Caco-2 (cell line): ENCODE data around the gene CRACR2A. TPM values are rescaled to one million over a fixed set of nuclear protein-coding genes. Genes with fewer than 3 reads are reported as not detected.

Experiments used
- BruUV-seq: library from RNA; stranded (reverse); fragments of 400-500 nt; replicated peaks from 2 replicates; lab custom pipeline; 2021; lab: Mats Ljungman, UMichigan
- CTCF ChIA-PET: fragments of 300-600 bp; sonication (Branson Sonifier 250); formaldehyde crosslinking; loops from one replicate; lab custom pipeline; 2022; ENCODE audit warnings: antibody characterized with exemption; lab: Charles Lee
- POLR2A ChIA-PET: fragments of 300-600 bp; sonication (Branson Sonifier 250); formaldehyde crosslinking; loops from one replicate; lab custom pipeline; 2022; ENCODE audit warnings: antibody characterized with exemption; lab: Charles Lee
- DNase-seq, 2 experiments: peaks; one replicate each; pipeline versions ENCODE4 v3.0.0 to v3.0.0-alpha.2; 2020 to 2022
- H3K27me3 ChIP-seq: replicated peaks from 2 replicates; pipeline ENCODE4 v1.6.0; 2011; ENCODE audit warnings: low read length; ENCODE audit not compliant: control insufficient read depth, insufficient read depth
- H3K36me3 ChIP-seq: 2 replicates; pipeline ENCODE4 v1.5.1; 2011; ENCODE audit warnings: low read length; ENCODE audit not compliant: control insufficient read depth, insufficient read depth
- H3K4me1 ChIP-seq: fragments of 250-450 bp; sonication (Bioruptor Pico); 2 replicates; pipeline ENCODE4 v1.5.1; 2020; ENCODE audit warnings: mild to moderate bottlenecking
- H3K4me3 ChIP-seq: 2 replicates; pipeline ENCODE4 v1.5.1; 2011; ENCODE audit warnings: low read depth, mild to moderate bottlenecking, control low read depth, low read length
- H3K9me3 ChIP-seq: fragments of 250-450 bp; sonication (Bioruptor Pico); 2 replicates; pipeline ENCODE4 v1.5.1; 2020; ENCODE audit warnings: mild to moderate bottlenecking, moderate library complexity
- H3K27ac Mint-ChIP-seq: one replicate; pipeline ENCODE4 v1.8.0; 2022; ENCODE audit warnings: mixed read lengths; ENCODE audit not compliant: unreplicated experiment
- H3K27me3 Mint-ChIP-seq: one replicate; pipeline ENCODE4 v1.8.0; 2022; ENCODE audit warnings: mixed read lengths; ENCODE audit not compliant: insufficient read depth, unreplicated experiment
- H3K36me3 Mint-ChIP-seq: one replicate; pipeline ENCODE4 v1.8.0; 2022; ENCODE audit warnings: mild to moderate bottlenecking, mixed read lengths; ENCODE audit not compliant: insufficient read depth, unreplicated experiment
- H3K4me1 Mint-ChIP-seq: one replicate; pipeline ENCODE4 v1.8.0; 2022; ENCODE audit warnings: low read depth, mixed read lengths; ENCODE audit not compliant: unreplicated experiment
- H3K4me3 Mint-ChIP-seq: one replicate; pipeline ENCODE4 v1.8.0; 2022; ENCODE audit warnings: mild to moderate bottlenecking, moderate library complexity, mixed read lengths; ENCODE audit not compliant: unreplicated experiment
- H3K9me3 Mint-ChIP-seq: one replicate; pipeline ENCODE4 v1.8.0; 2022; ENCODE audit warnings: mixed read lengths; ENCODE audit not compliant: unreplicated experiment
- intact Hi-C: fragments of 100-400 bp; cut with micrococcal nuclease; formaldehyde crosslinking; loops from one replicate; pipeline ENCODE4 v1.10.0; 2022; ENCODE audit not compliant: unreplicated experiment
- total RNA-seq: library from RNA; stranded (reverse); gene quantifications from 2 replicates; pipeline ENCODE4 v1.2.3, GENCODE V29; 2022
- TF ChIP-seq, protein P1 (sequence below), 2 experiments: fragments of 200-600 bp in 1 of 2; IDR thresholded peaks; 1 replicate in 1 of 2; 2 replicates in 1 of 2; pipeline versions ENCODE4 v1.5.1 to v1.8.0; 2011 to 2022; ENCODE audit warnings: antibody characterized with exemption in 1 of 2, control low read depth in 1 of 2, inconsistent platforms in 1 of 2, low read depth in 1 of 2, low read length in 1 of 2, mild to moderate bottlenecking in 1 of 2, moderate library complexity in 1 of 2; ENCODE audit not compliant: insufficient read depth in 1 of 2, severe bottlenecking in 1 of 2, unreplicated experiment in 1 of 2

The CRACR2A gene
- total RNA-seq, 1 experiment from 2014 or later, result 16.5 TPM

DNA sequence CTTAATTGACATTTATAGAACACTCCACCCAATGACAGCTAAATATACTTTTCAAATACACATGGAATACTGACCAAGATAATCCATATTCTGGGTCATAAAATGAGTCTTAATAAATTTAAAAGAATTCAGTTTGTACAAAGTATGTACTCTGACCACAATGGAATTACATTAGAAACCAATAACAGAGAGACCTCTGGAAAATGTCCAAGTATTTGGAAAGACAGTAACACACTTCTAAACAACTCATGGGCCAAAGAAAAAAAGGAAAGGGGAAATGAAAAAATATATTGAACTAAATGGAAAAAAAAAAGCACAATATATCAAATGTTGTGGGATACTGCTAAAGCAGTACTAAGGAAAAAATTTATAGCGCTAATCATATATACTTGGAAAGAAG, 52.0 kb downstream of the CRACR2A start:
- no TSS peak for BruUV-seq
- H3K27me3 Mint-ChIP-seq, result no peaks in the 10 kb centered on the region
- H3K36me3 Mint-ChIP-seq, result no peaks in the 10 kb centered on the region
- no peaks in the 10 kb centered on the region for H3K4me1 Mint-ChIP-seq
- H3K9me3 ChIP-seq, result peaks cover 5% of the 10 kb centered on the region; the same call in 1 of the 2 replicates
- H3K27me3 ChIP-seq, result no peaks in the 10 kb centered on the region
- H3K9me3 Mint-ChIP-seq, result peaks cover 7% of the 10 kb centered on the region
- no peak for DNase-seq
- intact Hi-C loops, result no loop called here
- no peaks in the 10 kb centered on the region for H3K36me3 ChIP-seq
- H3K4me3 ChIP-seq, result no peak overlapping the region
- no peak overlapping the region for H3K27ac Mint-ChIP-seq
- H3K4me3 Mint-ChIP-seq, result no peak overlapping the region
- POLR2A ChIA-PET, result no interaction called here
- CTCF ChIA-PET, result interaction anchor here (0.6 kb wide), 1 partner anchor 103 kb away, joined by 3 read pairs; no protein-coding TSS in a partner anchor
- H3K4me1 ChIP-seq, result no peaks in the 10 kb centered on the region
- TF ChIP-seq, protein P1, sequence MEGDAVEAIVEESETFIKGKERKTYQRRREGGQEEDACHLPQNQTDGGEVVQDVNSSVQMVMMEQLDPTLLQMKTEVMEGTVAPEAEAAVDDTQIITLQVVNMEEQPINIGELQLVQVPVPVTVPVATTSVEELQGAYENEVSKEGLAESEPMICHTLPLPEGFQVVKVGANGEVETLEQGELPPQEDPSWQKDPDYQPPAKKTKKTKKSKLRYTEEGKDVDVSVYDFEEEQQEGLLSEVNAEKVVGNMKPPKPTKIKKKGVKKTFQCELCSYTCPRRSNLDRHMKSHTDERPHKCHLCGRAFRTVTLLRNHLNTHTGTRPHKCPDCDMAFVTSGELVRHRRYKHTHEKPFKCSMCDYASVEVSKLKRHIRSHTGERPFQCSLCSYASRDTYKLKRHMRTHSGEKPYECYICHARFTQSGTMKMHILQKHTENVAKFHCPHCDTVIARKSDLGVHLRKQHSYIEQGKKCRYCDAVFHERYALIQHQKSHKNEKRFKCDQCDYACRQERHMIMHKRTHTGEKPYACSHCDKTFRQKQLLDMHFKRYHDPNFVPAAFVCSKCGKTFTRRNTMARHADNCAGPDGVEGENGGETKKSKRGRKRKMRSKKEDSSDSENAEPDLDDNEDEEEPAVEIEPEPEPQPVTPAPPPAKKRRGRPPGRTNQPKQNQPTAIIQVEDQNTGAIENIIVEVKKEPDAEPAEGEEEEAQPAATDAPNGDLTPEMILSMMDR (IDR thresholded peaks at IDR 0.05; ENCODE audit: insufficient read depth in 1 of 2, low read depth in 1 of 2, low read length in 1 of 2, severe bottlenecking in 1 of 2, unreplicated experiment in 1 of 2), result no peak

DNA sequence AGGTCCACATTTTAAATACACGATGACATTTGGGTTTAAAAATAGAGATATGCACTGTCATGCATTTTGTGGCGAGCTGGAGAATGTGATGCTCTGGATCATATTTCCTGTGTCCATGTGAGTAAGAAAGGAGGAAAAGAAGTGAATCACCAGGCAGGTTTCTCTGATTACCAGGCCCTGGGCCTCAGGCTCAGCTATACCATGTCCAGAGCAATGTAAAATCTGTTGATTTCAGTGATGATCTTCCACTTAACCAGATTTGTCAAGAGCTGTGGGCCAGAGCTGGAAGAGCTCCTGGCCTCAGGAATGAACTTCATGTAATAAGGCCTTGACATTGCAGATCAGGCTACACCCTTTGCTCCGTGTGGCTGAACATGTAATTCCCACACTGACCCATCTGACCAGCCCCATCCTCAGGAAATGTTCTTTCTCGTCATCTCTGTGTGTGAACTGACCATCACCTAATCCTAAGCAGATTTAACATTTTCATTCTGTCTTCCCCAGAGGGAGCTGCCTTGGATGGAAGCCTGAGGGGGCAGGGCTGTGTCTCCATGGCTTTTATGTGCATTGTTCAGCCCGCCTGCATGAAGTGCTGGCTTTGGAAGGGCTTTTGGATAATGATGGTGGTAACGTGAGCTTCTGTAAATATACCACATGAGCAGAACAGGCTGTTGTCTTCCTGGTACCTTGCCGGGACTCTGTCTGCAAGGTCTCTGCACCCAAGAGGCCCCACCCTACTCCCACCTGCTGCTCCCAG, 54.5 kb downstream of the CRACR2A start:
- no TSS peak for BruUV-seq
- intact Hi-C loops, result no loop called here
- Histone ChIP-seq H3K4me1 (no peaks in the 10 kb centered on the region), H3K9me3 (peaks cover 2% of the 10 kb centered on the region; the same call in 1 of the 2 replicates), H3K36me3 (no peaks in the 10 kb centered on the region), H3K4me3 (no peak overlapping the region), H3K27me3 (no peaks in the 10 kb centered on the region)
- Mint-ChIP-seq H3K36me3 (no peaks in the 10 kb centered on the region), H3K4me3 (no peak overlapping the region), H3K9me3 (no peaks in the 10 kb centered on the region), H3K27me3 (no peaks in the 10 kb centered on the region), H3K4me1 (no peaks in the 10 kb centered on the region), H3K27ac (no peak overlapping the region)
- POLR2A ChIA-PET, result no interaction called here
- no peak for DNase-seq
- TF ChIP-seq, protein P1 (IDR thresholded peaks at IDR 0.05; ENCODE audit: insufficient read depth in 1 of 2, low read depth in 1 of 2, low read length in 1 of 2, severe bottlenecking in 1 of 2, unreplicated experiment in 1 of 2), result no peak
- CTCF ChIA-PET, result no interaction called here

DNA sequence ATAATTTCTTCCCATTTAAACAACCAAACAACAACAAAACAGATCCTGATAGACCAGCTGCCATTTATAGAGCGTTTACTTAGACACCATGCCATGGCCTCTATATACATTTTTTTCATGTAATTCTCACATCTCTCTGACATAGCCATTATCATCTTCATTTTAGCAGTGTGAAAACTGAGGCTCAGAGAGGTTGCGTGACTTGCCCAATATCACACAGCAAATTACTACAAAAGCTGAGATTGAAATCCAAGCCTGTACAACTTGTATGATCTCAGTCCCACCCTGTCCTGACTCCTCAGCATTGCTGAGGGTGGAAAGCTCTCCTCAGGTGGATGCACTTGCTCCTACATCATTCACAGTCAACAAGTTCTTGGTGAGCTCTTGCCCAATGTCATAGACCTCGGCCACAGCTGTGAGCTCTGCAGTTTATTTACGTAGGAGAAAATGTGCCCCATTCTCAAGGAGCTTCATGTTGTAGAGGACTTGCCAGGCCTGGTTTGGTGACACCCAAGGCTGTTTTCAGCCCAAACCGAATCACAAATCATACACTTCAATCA, 55.5 kb downstream of the CRACR2A start:
- Mint-ChIP-seq H3K27ac (no peak overlapping the region), H3K36me3 (no peaks in the 10 kb centered on the region), H3K4me1 (no peaks in the 10 kb centered on the region), H3K4me3 (no peak overlapping the region), H3K27me3 (no peaks in the 10 kb centered on the region), H3K9me3 (no peaks in the 10 kb centered on the region)
- intact Hi-C loops, result no loop called here
- H3K4me3 ChIP-seq, result no peak overlapping the region
- no peak for DNase-seq
- ChIA-PET POLR2A (interaction anchor here (0.6 kb wide), 1 partner anchor 113 kb away, joined by 3 read pairs; no protein-coding TSS in a partner anchor), CTCF (no interaction called here)
- no peaks in the 10 kb centered on the region for H3K27me3 ChIP-seq
- no peaks in the 10 kb centered on the region for H3K4me1 ChIP-seq
- TF ChIP-seq, protein P1 (IDR thresholded peaks at IDR 0.05; ENCODE audit: insufficient read depth in 1 of 2, low read depth in 1 of 2, low read length in 1 of 2, severe bottlenecking in 1 of 2, unreplicated experiment in 1 of 2), result no peak
- no peaks in the 10 kb centered on the region for H3K9me3 ChIP-seq
- no peaks in the 10 kb centered on the region for H3K36me3 ChIP-seq
- BruUV-seq, result no TSS peak
